DMS79 (cell line): Measurements from ENCODE around the gene GRWD1.
A peak's percentile ranks its signal among the peaks of the same experiment; 100 is the strongest.

Experiments
- DNase-seq: peaks from one replicate; lab custom pipeline; 2025; lab: John Stamatoyannopoulos, UW

The GRWD1 gene

GRCh38 chr19:48456864-48457263 lies 11.1 kb downstream of the GRWD1 start:
- DNase-seq, result no peak

GRCh38 chr19:48458016-48458415 lies 12.2 kb downstream of the GRWD1 start:
- no peak for DNase-seq

DNA sequence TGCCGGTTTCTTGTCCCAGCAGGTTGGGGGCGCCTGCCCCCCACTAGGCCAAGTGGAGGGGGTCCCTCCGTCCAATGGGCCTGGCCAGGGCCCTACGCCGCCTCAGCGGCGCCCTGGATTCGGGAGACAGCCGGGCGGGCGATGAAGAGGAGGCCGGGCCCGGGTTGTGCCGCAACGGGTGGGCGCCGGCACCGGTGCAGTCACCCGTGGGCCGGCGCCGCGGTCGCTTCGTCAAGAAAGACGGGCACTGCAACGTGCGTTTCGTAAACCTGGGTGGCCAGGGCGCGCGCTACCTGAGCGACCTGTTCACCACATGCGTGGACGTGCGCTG lies 15.8 kb downstream of the GRWD1 start:
- DNase-seq, result no peak

DNA sequence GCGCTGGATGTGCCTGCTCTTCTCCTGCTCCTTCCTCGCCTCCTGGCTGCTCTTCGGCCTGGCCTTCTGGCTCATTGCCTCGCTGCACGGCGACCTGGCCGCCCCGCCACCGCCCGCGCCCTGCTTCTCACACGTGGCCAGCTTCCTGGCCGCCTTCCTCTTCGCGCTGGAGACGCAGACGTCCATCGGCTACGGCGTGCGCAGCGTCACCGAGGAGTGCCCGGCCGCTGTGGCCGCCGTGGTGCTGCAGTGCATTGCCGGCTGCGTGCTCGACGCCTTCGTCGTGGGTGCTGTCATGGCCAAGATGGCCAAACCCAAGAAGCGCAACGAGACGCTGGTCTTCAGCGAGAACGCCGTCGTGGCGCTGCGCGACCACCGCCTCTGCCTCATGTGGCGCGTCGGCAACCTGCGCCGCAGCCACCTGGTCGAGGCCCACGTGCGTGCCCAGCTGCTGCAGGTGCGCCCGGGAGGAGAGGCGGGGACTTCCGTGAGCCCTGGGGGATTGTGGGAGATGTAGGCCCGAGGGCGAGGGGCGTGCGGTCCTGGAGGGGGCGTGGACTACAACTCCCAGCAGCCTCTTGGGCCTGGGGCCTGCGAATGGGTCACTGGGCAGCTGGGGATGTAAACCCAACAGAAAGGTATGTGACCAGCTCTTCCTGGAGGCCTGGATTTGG lies 16.3 kb downstream of the GRWD1 start:
- no peak for DNase-seq

DNA sequence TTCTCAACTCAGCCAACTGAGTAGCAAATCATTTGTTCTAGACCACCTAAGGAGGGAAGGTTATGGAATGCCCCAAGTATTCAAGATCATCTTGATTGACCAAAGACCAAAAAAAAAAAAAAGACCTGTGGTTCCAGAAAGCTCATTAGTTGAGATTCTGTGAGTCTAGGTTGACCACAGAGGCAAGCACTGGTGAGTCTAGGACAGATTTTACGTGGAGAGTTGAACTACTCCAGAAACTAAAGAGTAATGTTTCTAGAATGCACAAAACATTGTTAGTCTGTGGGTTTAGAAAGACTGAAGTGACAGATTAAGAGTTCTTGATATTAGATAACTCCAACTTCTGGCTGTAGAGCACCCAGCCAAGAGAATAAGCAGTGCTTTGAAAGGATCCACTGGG lies 19.4 kb downstream of the GRWD1 start:
- no peak for DNase-seq

- DNase-seq, result no peak
Measured at GRCh38 chr19:48466561-48467325, 21.0 kb downstream of the GRWD1 start.

- peak; percentile 99 for DNase-seq
Measured at GRCh38 chr19:48468772-48469288, 23.0 kb downstream of the GRWD1 start.

DNA sequence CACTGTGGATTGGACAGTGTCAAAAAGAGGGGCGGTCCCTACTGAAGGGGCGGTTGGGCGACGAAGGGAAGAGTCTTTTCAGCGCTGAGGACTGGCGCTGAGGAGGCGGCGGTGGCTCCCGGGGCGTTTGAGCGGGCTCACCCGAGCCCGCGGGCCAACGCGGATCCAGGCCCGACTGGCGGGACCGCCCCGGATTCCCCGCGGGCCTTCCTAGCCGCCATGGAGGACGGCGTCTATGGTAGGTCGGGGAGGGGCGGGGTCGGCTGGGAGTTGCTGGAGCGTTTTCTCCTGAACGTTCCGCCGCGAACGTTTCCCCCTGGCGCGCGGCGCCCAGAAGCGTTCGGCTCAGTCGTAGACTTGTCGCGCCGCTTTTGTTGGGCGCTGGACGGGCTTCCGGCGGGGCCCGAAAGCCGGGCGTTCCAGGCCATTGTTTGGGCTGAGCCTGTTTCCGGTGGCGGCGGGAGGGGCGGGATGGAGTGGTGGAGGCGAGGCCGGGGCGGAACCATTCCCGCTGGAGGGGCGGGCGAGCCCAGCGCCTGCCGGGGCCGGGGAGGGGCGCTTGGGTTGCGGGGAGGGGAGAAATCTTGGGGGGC lies 23.6 kb downstream of the GRWD1 start, which contains the start of gene CYTH2:
CYTH2 (plus strand) TSS at position 81 of the 593 bp plus-strand sequence; CDS start at position 220, 139 bp downstream.
- DNase-seq, result peak; percentile 36

- no peak for DNase-seq
Measured at GRCh38 chr19:48469934-48470680, 24.3 kb downstream of the GRWD1 start.

DNA sequence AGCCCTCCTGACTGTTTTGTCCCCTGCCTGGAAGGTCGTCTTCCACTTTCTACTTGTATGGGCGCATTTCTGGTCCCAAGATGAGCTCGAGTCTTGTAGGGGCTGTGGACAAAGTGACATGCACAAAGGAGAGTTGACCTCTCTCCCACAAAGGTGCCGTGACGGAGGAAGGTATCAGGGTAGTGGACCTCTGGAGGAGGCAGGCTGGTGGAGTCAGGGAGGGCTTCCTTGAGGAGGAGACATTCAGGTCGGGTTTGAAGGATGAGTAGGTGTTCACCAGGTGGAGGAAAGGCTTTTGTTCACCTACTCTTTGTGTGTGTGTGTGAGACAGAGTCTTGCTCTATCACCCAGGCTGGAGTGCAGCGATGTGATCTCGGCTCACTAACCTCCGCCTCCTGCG lies 25.1 kb downstream of the GRWD1 start:
- DNase-seq, result no peak

DNA sequence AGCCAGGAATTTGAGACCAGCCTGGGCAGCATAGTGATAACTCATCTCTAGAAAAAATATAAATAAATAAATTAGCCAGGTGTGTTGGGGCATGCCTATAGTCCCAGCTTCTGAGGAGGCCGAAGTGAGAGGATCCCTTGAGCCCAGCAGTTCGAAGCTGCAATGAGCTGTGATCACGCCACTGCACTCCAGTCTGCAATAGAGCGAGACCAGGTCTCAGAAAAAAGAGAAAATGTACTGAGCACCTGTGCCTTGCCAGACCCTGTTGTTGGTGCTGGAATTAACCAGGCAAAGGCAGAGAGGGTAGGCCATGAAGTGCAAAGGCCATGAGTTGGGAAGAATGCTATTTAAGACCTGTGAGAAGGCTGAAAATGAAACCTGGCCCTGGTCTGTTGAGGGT lies 26.1 kb downstream of the GRWD1 start:
- peak; percentile 50 for DNase-seq

GRCh38 chr19:48473161-48473966 lies 27.6 kb downstream of the GRWD1 start:
- DNase-seq, result no peak

- no peak for DNase-seq
Measured at GRCh38 chr19:48474084-48474592, 28.4 kb downstream of the GRWD1 start.

DNA sequence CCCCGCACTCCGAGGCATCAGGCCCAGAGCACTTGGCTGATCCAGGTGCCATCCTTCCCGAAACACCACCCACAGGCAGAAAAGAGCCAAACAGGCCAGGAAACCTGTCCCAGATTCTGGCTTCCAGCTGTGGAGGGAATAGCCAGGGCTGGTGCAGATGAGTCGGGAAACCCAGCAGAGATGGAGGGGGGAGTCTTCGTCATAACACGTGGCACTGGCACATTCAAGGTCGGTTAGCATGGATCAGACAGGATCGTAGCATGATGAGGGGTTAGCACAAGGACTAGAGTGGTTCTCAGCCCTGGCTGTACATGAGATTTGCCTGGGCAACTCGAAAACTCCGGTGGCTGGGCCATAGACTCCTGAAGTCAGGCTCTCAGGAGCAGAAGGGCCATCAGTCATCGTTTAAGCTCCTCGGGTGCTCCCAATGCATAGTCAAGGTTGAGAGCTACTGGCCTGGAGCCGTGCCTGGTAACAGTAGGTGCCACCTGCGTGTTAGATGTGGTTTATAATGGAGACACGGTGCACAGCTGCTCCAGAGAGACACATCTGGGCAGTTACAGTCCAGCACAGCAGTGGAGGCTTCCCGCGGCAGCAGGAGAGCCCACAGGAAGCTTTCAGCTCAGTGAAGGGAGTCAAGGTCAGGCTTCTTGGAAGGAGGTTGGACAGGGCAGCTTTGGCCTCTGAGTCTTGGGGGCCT lies 29.7 kb downstream of the GRWD1 start:
- no peak for DNase-seq

DNA sequence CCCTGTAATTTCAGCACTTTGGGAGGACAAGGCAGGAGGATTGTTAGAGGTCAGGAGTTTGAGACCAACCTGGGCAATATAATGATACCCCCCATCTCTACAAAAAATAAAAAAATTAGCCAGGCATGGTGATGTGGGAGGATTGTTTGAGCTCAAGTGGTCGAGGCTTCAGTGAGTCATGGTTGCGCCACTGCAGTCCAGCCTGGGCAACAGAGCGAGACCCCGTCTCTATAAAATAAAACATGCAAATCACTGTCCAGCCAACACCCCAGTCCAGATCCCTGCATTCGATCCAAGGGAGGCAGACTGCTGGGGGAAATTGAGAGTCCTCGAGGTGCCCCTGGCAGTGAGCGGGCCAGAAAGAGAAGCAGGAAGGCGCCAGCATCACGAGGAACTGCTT lies 30.4 kb downstream of the GRWD1 start:
- no peak for DNase-seq

- no peak for DNase-seq
Measured at GRCh38 chr19:48477067-48477685, 31.4 kb downstream of the GRWD1 start.

- no peak for DNase-seq
Measured at GRCh38 chr19:48477698-48478338, 32.0 kb downstream of the GRWD1 start.

DNA sequence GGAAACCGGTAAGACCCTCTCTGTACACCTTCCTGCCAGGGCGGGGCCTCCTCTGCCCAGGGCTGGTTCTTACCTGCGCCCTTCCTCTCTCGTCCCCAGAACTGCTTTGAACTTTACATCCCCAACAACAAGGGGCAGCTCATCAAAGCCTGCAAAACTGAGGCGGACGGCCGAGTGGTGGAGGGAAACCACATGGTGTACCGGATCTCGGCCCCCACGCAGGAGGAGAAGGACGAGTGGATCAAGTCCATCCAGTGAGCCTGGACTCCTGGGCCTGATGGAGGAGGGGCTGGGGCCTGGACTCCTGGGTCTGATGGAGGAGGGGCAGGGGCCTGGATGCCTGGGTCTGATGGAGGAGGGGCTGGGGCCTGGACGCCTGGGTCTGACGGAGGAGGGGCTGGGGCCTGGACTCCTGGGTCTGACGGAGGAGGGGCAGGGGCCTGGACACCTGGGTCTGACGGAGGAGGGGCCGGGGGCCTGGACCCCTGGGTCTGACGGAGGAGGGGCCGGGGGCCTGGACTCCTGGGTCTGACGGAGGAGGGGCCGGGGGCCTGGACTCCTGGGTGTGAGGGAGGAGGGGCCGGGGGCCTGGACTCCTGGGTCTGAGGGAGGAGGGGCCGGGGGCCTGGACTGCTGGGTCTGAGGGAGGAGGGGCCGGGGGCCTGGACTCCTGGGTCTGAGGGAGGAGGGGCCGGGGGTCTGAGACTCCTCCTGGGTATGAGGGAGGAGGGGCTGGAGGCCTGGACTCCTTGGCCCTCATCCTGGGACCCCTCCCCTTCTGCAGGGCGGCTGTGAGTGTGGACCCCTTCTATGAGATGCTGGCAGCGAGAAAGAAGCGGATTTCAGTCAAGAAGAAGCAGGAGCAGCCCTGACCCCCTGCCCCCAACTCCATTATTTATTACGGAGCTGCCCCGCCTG lies 32.8 kb downstream of the GRWD1 start:
- no peak for DNase-seq

DNA sequence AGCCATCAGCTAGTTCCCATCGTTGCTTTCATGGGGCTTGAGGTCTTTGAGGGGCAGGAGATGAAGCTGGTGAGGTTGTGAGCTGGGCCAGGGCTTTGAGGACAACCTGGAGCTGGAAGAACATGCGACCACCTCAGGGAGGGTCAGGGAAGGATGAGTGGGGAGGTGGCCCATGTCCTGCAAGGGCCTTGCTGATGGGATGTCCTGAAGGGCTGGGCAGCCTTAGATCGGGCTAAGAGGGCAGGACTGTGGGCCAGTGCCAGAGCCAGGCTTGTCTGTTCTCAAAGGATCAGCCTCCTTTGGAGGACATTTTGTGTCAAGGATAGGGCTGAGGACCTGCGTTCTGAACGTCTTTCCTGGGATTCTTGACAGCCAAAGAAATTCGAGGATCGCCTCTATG lies 33.9 kb downstream of the GRWD1 start:
- no peak for DNase-seq
